ENCODE results near the gene GYS1.

- TF ChIP-seq, protein P1, sequence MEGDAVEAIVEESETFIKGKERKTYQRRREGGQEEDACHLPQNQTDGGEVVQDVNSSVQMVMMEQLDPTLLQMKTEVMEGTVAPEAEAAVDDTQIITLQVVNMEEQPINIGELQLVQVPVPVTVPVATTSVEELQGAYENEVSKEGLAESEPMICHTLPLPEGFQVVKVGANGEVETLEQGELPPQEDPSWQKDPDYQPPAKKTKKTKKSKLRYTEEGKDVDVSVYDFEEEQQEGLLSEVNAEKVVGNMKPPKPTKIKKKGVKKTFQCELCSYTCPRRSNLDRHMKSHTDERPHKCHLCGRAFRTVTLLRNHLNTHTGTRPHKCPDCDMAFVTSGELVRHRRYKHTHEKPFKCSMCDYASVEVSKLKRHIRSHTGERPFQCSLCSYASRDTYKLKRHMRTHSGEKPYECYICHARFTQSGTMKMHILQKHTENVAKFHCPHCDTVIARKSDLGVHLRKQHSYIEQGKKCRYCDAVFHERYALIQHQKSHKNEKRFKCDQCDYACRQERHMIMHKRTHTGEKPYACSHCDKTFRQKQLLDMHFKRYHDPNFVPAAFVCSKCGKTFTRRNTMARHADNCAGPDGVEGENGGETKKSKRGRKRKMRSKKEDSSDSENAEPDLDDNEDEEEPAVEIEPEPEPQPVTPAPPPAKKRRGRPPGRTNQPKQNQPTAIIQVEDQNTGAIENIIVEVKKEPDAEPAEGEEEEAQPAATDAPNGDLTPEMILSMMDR (IDR thresholded peaks at IDR 0.05), result no peak
- TF ChIP-seq POLR2AphosphoS5 (IDR thresholded peaks at IDR 0.05; ENCODE audit: low read depth, low read length) (no peak), TCF7L2 (IDR thresholded peaks at IDR 0.05; ENCODE audit: low read depth, low read length) (no peak)
Measured at GRCh38 chr19:49022116-49022515, 29.0 kb upstream of the GYS1 start.

Measured in Panc1 (cell line).